Nephron (organoid): ENCODE measurements around the gene NCOA6.

Experiments
- H3K27ac Mint-ChIP-seq, 3 experiments: 2 replicates each; pipeline ENCODE4 v1.8.0; 2020; ENCODE audit warnings: mixed read lengths in 3 of 3, mild to moderate bottlenecking in 2 of 3, moderate library complexity in 1 of 3
- H3K27me3 Mint-ChIP-seq: 2 replicates; pipeline ENCODE4 v1.8.0; 2021; ENCODE audit warnings: low read depth, mild to moderate bottlenecking, moderate library complexity, mixed read lengths
- H3K36me3 Mint-ChIP-seq: 2 replicates; pipeline ENCODE4 v1.8.0; 2020; ENCODE audit warnings: low read depth, mixed read lengths
- H3K4me1 Mint-ChIP-seq: 2 replicates; pipeline ENCODE4 v1.8.0; 2020; ENCODE audit warnings: mixed read lengths
- H3K4me3 Mint-ChIP-seq, 3 experiments: 2 replicates each; pipeline ENCODE4 v1.8.0; 2020; ENCODE audit warnings: mild to moderate bottlenecking in 3 of 3, mixed read lengths in 3 of 3, moderate library complexity in 2 of 3
- H3K9me3 Mint-ChIP-seq: 2 replicates; pipeline ENCODE4 v1.8.0; 2020; ENCODE audit warnings: mixed read lengths
- TF ChIP-seq, protein P1 (sequence below), 3 experiments: fragments of 200-600 bp; sonication (generic); IDR thresholded peaks; one replicate each; pipeline ENCODE4 v1.5.0; 2021; ENCODE audit warnings: antibody characterized with exemption in 3 of 3; ENCODE audit not compliant: unreplicated experiment in 3 of 3

Gene NCOA6

DNA sequence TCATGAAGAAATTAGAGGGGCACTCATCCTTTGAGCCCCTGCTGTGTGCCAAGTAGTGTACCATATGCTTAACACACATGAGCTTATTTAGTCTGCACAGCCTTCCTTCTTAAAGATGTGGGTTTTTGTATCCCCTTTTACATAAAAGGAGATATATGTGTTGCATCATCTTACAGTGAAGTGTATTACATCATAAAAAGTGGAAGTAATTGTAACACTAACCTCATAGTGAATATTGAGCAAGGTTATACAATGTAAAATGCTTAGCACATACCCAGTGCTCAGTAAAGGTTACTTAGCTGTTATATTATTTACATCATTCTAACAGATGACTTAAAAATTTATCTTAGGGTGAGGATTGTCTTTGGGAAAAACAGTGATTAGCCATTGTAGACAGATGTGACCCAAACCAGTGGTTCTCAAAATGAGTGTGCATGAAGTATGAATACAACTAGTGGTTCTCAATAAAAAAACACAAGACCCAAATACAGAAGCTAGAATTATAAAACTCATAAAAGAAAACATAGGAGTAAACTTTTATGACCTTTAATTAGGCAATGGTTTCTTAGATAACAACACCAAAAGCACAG is 144.8 kb downstream of the NCOA6 start:
- Mint-ChIP-seq H3K4me1 (peaks cover 10% of the 10 kb centered on the region), H3K36me3 (no peaks in the 10 kb centered on the region), H3K9me3 (no peaks in the 10 kb centered on the region), H3K27ac (no peak overlapping the region), H3K27me3 (no peaks in the 10 kb centered on the region), H3K4me3 (peak overlapping the region; percentile 19 to 67 (median 65))
- TF ChIP-seq, protein P1, sequence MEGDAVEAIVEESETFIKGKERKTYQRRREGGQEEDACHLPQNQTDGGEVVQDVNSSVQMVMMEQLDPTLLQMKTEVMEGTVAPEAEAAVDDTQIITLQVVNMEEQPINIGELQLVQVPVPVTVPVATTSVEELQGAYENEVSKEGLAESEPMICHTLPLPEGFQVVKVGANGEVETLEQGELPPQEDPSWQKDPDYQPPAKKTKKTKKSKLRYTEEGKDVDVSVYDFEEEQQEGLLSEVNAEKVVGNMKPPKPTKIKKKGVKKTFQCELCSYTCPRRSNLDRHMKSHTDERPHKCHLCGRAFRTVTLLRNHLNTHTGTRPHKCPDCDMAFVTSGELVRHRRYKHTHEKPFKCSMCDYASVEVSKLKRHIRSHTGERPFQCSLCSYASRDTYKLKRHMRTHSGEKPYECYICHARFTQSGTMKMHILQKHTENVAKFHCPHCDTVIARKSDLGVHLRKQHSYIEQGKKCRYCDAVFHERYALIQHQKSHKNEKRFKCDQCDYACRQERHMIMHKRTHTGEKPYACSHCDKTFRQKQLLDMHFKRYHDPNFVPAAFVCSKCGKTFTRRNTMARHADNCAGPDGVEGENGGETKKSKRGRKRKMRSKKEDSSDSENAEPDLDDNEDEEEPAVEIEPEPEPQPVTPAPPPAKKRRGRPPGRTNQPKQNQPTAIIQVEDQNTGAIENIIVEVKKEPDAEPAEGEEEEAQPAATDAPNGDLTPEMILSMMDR (IDR thresholded peaks at IDR 0.05; ENCODE audit: unreplicated experiment in 3 of 3): no peak

DNA sequence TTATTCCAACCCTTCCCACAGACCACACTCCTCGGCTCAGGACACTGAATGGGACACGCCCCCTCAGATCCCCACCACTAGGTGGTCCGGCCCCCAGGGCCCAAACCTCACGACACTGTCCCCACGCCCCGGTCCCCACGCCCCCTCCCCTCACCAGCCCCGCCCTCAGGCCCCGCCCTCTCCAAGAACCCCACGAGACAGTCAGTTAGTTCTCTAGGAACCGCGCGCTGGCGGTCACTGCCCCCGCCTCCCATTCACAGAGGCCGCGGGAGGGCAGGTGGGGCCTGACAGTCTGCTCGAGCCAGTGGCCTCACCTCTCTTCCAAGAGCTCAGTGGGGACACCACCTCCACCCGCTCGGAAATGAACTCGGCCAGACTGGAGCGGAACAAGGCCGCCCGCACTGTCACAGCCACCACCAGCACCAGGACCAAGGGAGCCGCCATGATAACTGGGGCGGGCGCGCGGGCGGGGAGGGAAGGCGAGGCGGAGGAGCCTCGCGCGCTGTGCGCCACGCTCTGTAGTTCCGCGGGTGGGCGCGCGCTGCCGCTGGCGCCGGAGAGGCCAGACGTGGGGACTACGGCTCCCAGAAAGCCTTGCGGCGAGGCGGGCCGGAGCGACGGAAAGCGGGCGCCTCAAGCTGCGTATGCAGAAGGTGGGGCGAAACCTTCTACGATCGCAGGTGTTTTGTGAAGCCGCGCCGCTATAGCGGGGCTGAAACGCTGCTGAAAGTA is 148.6 kb downstream of the NCOA6 start, which contains the start of gene PIGU:
PIGU (minus strand) TSS at position 451 of the 732 bp plus-strand sequence; CDS start at position 444, 7 bp downstream.
- no peaks in the 10 kb centered on the region for H3K9me3 Mint-ChIP-seq
- H3K27ac Mint-ChIP-seq: peak within 1 kb of the TSS; percentile 69 to 87 (median 79)
- peak within 1 kb of the TSS; percentile 88 to 94 (median 92) for H3K4me3 Mint-ChIP-seq
- H3K36me3 Mint-ChIP-seq: peaks cover 4% of the 10 kb centered on the region
- H3K4me1 Mint-ChIP-seq: peaks cover 14% of the 10 kb centered on the region
- H3K27me3 Mint-ChIP-seq: no peaks in the 10 kb centered on the region
- TF ChIP-seq, protein P1 (IDR thresholded peaks at IDR 0.05; ENCODE audit: unreplicated experiment in 3 of 3): peak in 1 of 3 experiments; percentile 18

DNA sequence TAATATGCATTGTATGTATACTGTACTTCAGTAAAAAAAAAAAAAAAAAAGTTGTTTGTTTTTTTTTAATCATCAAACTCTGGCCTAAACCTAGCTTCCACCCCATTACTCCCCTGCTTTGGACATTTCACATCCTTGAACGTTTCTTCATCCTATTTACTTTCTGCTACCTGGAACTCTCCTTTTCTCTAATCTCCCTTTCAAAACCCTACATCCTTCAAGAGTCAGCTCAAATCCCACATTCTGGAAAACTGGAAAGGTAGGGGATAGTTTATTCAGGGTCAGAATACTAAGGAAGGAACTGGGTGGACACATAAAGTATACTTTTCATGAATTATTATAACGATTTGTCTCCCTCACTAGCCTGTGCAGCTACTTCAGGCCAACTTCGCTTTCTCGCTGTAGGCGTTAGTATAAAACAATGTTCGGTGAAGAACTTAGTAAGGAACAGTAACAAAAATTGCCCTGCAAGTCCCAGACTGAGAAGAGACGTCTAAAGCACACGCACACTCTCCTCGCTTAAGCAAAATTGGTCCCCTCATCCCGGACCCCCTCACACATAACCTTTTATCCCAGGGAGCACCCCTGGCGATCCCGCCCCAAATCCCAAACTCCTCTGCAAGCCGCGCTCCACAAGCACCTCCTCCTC is 149.3 kb downstream of the NCOA6 start:
- H3K9me3 Mint-ChIP-seq: no peaks in the 10 kb centered on the region
- peaks cover 14% of the 10 kb centered on the region for H3K4me1 Mint-ChIP-seq
- H3K4me3 Mint-ChIP-seq: peak overlapping the region; percentile 88 to 94 (median 92)
- TF ChIP-seq, protein P1 (IDR thresholded peaks at IDR 0.05; ENCODE audit: unreplicated experiment in 3 of 3): no peak
- H3K36me3 Mint-ChIP-seq: peaks cover 4% of the 10 kb centered on the region
- no peaks in the 10 kb centered on the region for H3K27me3 Mint-ChIP-seq
- peak overlapping the region; percentile 69 to 87 (median 79) for H3K27ac Mint-ChIP-seq

DNA sequence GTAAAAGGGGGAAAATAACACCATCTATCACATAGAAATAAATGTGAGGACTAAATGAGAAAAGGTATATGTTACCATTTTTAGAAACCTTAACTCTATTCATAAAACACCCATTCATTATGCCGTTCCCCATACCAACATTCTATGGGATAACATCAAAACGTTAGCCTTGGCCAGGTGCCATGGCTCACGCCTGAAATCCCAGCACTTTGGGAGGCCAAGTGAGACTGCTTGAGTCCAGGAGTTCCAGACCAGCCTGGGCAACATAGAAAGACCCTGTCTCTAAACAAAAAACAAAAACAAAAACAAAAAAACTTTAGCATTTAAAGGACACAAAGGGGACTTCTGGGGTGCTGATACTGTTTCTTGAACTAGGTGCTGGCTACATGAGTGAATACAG is 149.9 kb downstream of the NCOA6 start:
- H3K4me1 Mint-ChIP-seq: peaks cover 14% of the 10 kb centered on the region
- no peaks in the 10 kb centered on the region for H3K9me3 Mint-ChIP-seq
- TF ChIP-seq, protein P1 (IDR thresholded peaks at IDR 0.05; ENCODE audit: unreplicated experiment in 3 of 3): no peak
- peak overlapping the region; percentile 88 to 94 (median 92) for H3K4me3 Mint-ChIP-seq
- H3K27me3 Mint-ChIP-seq: no peaks in the 10 kb centered on the region
- H3K27ac Mint-ChIP-seq: peak overlapping the region in 1 of 3 experiments; percentile 87
- peaks cover 7% of the 10 kb centered on the region for H3K36me3 Mint-ChIP-seq

DNA sequence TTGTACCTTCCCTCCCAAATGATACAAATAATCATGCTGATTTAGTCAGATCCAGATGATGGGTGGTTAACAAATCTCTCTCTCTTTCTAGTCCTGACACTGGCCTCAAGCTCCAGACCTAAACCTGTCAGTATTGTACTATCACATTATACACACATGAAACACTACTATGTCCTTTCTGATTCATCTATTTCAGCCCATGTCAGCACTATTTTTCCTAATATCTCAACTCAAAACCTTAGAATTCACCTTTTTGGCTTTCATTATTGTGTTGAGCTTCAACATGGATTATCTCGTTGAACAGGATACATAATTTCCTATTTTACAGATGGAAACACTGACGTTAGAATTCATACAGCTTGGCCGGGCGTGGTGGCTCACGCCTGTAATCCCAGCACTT is 152.0 kb downstream of the NCOA6 start:
- Mint-ChIP-seq H3K4me3 (no peak overlapping the region), H3K4me1 (peaks cover 14% of the 10 kb centered on the region), H3K36me3 (peaks cover 14% of the 10 kb centered on the region), H3K27ac (no peak overlapping the region), H3K27me3 (no peaks in the 10 kb centered on the region), H3K9me3 (peaks cover 4% of the 10 kb centered on the region)
- TF ChIP-seq, protein P1 (IDR thresholded peaks at IDR 0.05; ENCODE audit: unreplicated experiment in 3 of 3): no peak
